RWPE1 (cell line): ENCODE results near the gene ASF1A.
A peak's percentile ranks its signal among the peaks of the same experiment; 100 is the strongest.

Experiments
- CTCF ChIA-PET: fragments of 350-600 bp; sonication (Branson Sonifier 250); formaldehyde crosslinking; extraction: SDS; loops from one replicate; lab custom pipeline; 2021; lab: Yijun Ruan, JAX
- POLR2A ChIA-PET: fragments of 400-600 bp; formaldehyde crosslinking; extraction: SDS; loops from one replicate; lab custom pipeline; 2020; ENCODE audit warnings: antibody characterized with exemption; ENCODE audit not compliant: low non-redundant PET; lab: Yijun Ruan, JAX
- DNase-seq: peaks from one replicate; pipeline ENCODE4 v3.0.0; 2012; ENCODE audit warnings: low spot score
- H3K27ac ChIP-seq: fragments of 450-650 bp; 2 replicates; pipeline ENCODE4 v1.5.1; 2017
- TF ChIP-seq, protein P1 (sequence below): fragments of 450-650 bp; conservative IDR thresholded peaks from 2 replicates; pipeline ENCODE4 v1.5.1; 2017; ENCODE audit warnings: low read depth, mild to moderate bottlenecking

The ASF1A gene

DNA sequence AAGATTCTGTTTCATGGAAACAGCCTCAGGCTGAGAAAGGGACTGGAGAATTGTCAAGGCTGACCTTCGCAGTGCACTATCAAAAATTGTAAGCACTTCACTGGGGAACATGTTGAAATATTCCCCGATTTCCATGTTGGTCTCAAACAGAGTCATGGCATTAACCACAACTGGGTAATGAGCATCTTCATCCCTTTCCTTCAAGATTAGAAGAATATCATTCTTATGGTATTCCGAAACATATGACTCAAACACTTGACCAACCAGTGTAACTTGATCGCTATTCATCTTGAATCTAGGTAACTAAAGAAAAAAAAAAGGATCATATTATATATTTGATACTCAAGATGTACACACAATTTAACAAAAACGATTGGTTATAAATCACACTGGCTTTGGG, 37.5 kb downstream of the ASF1A start:
- ChIA-PET CTCF (no interaction called here), POLR2A (no interaction called here)
- TF ChIP-seq, protein P1, sequence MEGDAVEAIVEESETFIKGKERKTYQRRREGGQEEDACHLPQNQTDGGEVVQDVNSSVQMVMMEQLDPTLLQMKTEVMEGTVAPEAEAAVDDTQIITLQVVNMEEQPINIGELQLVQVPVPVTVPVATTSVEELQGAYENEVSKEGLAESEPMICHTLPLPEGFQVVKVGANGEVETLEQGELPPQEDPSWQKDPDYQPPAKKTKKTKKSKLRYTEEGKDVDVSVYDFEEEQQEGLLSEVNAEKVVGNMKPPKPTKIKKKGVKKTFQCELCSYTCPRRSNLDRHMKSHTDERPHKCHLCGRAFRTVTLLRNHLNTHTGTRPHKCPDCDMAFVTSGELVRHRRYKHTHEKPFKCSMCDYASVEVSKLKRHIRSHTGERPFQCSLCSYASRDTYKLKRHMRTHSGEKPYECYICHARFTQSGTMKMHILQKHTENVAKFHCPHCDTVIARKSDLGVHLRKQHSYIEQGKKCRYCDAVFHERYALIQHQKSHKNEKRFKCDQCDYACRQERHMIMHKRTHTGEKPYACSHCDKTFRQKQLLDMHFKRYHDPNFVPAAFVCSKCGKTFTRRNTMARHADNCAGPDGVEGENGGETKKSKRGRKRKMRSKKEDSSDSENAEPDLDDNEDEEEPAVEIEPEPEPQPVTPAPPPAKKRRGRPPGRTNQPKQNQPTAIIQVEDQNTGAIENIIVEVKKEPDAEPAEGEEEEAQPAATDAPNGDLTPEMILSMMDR: no peak
- no peak overlapping the region for H3K27ac ChIP-seq
- DNase-seq: peak; percentile 8

DNA sequence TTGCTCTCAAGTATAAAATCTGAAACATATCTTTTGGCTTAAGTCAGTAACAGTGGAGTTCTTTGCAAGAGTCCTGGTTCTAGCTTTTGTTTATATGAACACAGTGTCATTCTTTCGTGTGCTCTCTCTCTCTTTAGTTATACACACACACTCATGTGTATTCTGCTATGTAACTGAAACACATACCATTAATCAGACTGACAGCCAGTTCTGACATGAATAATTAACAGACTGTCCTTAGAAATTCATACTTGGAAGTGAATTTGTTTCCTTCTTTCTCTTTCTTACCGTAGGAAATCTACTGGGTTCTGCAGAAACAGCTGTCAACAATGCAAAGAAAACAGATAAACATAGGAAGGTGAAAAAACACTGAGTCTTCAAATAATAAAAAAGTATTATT, 38.5 kb downstream of the ASF1A start:
- TF ChIP-seq, protein P1: no peak
- ChIA-PET POLR2A (no interaction called here), CTCF (no interaction called here)
- DNase-seq: no peak
- H3K27ac ChIP-seq: no peak overlapping the region

- CTCF ChIA-PET: no interaction called here
- TF ChIP-seq, protein P1: no peak
- POLR2A ChIA-PET: no interaction called here
- H3K27ac ChIP-seq: peak overlapping the region; percentile 96
- DNase-seq: no peak
These were observed 40.0 kb downstream of the ASF1A start for GRCh38 chr6:118933855-118934460.

- CTCF ChIA-PET: interaction anchor here (0.5 kb wide), 1 partner anchor 337 kb away, joined by 3 read pairs; no protein-coding TSS in a partner anchor
- TF ChIP-seq, protein P1: no peak
- H3K27ac ChIP-seq: peak within 1 kb of the TSS; percentile 96
- POLR2A ChIA-PET: no interaction called here
- DNase-seq: peak; percentile 92
These were observed 40.7 kb downstream of the ASF1A start, which contains the start of gene MCM9 for GRCh38 chr6:118934461-118935330. TSS of gene MCM9 (minus strand) at chr6:118935159. CDS start at chr6:118931723, 3,436 bp downstream.

GRCh38 chr6:118935331-118935668, 41.3 kb downstream of the ASF1A start:
- ChIA-PET CTCF (interaction anchor here (0.5 kb wide), 1 partner anchor 336 kb away, joined by 3 read pairs; no protein-coding TSS in a partner anchor), POLR2A (no interaction called here)
- peak overlapping the region; percentile 96 for H3K27ac ChIP-seq
- TF ChIP-seq, protein P1: no peak
- no peak for DNase-seq

- CTCF ChIA-PET: no interaction called here
- TF ChIP-seq, protein P1: no peak
- no peak overlapping the region for H3K27ac ChIP-seq
- DNase-seq: no peak
- POLR2A ChIA-PET: no interaction called here
These were observed 42.2 kb downstream of the ASF1A start for GRCh38 chr6:118935978-118936703.
